ENCODE measurements around the gene STARD9.

Gene STARD9

GRCh38 chr15:42730536-42730935 lies 155.1 kb downstream of the STARD9 start:
- TF ChIP-seq, protein P1, sequence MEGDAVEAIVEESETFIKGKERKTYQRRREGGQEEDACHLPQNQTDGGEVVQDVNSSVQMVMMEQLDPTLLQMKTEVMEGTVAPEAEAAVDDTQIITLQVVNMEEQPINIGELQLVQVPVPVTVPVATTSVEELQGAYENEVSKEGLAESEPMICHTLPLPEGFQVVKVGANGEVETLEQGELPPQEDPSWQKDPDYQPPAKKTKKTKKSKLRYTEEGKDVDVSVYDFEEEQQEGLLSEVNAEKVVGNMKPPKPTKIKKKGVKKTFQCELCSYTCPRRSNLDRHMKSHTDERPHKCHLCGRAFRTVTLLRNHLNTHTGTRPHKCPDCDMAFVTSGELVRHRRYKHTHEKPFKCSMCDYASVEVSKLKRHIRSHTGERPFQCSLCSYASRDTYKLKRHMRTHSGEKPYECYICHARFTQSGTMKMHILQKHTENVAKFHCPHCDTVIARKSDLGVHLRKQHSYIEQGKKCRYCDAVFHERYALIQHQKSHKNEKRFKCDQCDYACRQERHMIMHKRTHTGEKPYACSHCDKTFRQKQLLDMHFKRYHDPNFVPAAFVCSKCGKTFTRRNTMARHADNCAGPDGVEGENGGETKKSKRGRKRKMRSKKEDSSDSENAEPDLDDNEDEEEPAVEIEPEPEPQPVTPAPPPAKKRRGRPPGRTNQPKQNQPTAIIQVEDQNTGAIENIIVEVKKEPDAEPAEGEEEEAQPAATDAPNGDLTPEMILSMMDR (conservative IDR thresholded peaks at IDR 0.05; ENCODE audit: low read depth, low read length) = no peak
- H3K4me3 ChIP-seq (ENCODE audit: low read depth, low read length) = no peak overlapping the region
- no peak for DNase-seq (ENCODE audit: low read depth)

GRCh38 chr15:42731461-42731860 lies 156.1 kb downstream of the STARD9 start:
- no peak overlapping the region for H3K4me3 ChIP-seq (ENCODE audit: low read depth, low read length)
- no peak for DNase-seq (ENCODE audit: low read depth)
- TF ChIP-seq, protein P1 (conservative IDR thresholded peaks at IDR 0.05; ENCODE audit: low read depth, low read length) = no peak

- TF ChIP-seq, protein P1 (conservative IDR thresholded peaks at IDR 0.05; ENCODE audit: low read depth, low read length) = no peak
- H3K4me3 ChIP-seq (ENCODE audit: low read depth, low read length) = no peak overlapping the region
- DNase-seq (ENCODE audit: low read depth) = no peak
These were observed 156.9 kb downstream of the STARD9 start for GRCh38 chr15:42732095-42732827.

GRCh38 chr15:42733027-42733426 lies 157.6 kb downstream of the STARD9 start:
- H3K4me3 ChIP-seq (ENCODE audit: low read depth, low read length) = no peak overlapping the region
- TF ChIP-seq, protein P1 (conservative IDR thresholded peaks at IDR 0.05; ENCODE audit: low read depth, low read length) = no peak
- no peak for DNase-seq (ENCODE audit: low read depth)

- no peak overlapping the region for H3K4me3 ChIP-seq (ENCODE audit: low read depth, low read length)
- no peak for DNase-seq (ENCODE audit: low read depth)
- TF ChIP-seq, protein P1 (conservative IDR thresholded peaks at IDR 0.05; ENCODE audit: low read depth, low read length) = no peak
These were observed 158.8 kb downstream of the STARD9 start for GRCh38 chr15:42734076-42734672.

DNA sequence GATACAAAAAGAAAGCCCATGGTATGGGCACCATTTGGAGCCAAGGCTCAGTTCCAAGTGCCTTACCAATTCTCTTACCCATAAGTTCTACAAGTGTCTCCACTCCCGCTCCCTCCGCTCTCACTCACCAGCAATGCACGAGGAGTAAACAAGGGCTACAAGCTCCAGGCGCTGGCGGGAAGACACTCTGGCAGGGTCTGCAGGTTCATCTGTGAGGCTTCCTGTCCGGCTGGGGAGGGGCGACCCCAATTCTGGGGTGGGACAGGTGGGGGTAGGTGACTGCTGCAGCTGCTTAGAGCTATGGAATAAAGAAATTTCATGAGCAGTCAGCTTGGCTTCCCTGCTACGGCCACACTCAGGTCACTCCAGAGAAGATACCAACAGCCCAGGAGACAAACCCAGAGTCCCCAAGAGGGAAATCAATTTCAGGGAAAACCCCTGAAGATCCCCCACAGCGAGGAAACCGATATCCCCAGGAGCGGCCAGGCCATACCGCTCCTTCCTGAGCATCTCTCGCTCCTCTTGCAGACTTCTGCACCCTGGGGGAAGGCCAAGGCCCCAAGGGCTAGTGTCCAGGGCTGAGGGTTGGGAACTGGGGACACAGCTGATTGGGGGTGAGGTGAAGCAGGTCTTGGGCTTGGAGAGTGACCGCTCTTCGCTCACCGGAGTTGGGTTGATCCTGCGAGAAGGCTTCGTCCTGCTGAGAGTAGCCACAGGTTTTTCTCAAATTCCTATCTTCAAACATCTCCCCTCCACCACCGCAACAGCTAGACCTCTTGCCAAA lies 160.2 kb downstream of the STARD9 start:
- peak overlapping the region; percentile 74 for H3K4me3 ChIP-seq (ENCODE audit: low read depth, low read length)
- TF ChIP-seq, protein P1 (conservative IDR thresholded peaks at IDR 0.05; ENCODE audit: low read depth, low read length) = no peak
- no peak for DNase-seq (ENCODE audit: low read depth)

All from choroid plexus epithelial cell (primary cell).